Astrocyte of the spinal cord (primary cell): Measurements from ENCODE around the gene KRTAP12-1.
"Not testable (repeated sequence)": the region's sequence is repeated elsewhere in the genome, so short reads cannot be mapped to it uniquely, and the experiment has no call there.

Experiments used
- DNase-seq: peaks from one replicate; pipeline ENCODE4 v3.0.0; 2011; ENCODE audit warnings: low read depth, low spot score
- H3K4me3 ChIP-seq: 2 replicates; pipeline ENCODE4 v1.5.1; 2011; ENCODE audit warnings: low read depth, mild to moderate bottlenecking, low read length, moderate library complexity
- in situ Hi-C: cut with HindIII; loops from 2 replicates; pipeline ENCODE4 v1.10.0; 2017; ENCODE audit warnings: low sequenced_read_pairs
- TF ChIP-seq, protein P1 (sequence below): IDR thresholded peaks from 2 replicates; pipeline ENCODE4 v1.5.1; 2012; ENCODE audit warnings: low read depth, mild to moderate bottlenecking, low read length, inconsistent platforms

KRTAP12-1 gene

DNA sequence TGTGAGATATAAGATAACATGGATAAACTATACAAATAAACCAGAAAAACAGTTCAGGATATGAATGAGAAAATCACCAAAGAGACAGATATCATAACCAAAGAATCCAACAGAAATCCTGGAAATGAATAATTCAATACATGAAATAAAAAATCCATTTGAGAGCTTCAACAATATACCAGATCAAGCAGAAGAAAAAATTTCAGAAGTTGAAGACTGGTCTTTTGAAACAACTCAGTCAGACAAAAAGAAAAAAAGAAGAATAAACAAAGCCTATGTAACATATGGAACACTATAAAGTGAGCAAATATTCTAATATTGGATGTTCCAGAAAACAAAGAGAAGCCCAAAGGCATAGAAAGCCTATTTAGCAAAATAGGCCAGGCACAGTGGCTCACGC is 10.1 kb downstream of the KRTAP12-1 start:
- TF ChIP-seq, protein P1, sequence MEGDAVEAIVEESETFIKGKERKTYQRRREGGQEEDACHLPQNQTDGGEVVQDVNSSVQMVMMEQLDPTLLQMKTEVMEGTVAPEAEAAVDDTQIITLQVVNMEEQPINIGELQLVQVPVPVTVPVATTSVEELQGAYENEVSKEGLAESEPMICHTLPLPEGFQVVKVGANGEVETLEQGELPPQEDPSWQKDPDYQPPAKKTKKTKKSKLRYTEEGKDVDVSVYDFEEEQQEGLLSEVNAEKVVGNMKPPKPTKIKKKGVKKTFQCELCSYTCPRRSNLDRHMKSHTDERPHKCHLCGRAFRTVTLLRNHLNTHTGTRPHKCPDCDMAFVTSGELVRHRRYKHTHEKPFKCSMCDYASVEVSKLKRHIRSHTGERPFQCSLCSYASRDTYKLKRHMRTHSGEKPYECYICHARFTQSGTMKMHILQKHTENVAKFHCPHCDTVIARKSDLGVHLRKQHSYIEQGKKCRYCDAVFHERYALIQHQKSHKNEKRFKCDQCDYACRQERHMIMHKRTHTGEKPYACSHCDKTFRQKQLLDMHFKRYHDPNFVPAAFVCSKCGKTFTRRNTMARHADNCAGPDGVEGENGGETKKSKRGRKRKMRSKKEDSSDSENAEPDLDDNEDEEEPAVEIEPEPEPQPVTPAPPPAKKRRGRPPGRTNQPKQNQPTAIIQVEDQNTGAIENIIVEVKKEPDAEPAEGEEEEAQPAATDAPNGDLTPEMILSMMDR = no peak
- no peak overlapping the region for H3K4me3 ChIP-seq
- DNase-seq = no peak
- in situ Hi-C loops = no loop called here

DNA sequence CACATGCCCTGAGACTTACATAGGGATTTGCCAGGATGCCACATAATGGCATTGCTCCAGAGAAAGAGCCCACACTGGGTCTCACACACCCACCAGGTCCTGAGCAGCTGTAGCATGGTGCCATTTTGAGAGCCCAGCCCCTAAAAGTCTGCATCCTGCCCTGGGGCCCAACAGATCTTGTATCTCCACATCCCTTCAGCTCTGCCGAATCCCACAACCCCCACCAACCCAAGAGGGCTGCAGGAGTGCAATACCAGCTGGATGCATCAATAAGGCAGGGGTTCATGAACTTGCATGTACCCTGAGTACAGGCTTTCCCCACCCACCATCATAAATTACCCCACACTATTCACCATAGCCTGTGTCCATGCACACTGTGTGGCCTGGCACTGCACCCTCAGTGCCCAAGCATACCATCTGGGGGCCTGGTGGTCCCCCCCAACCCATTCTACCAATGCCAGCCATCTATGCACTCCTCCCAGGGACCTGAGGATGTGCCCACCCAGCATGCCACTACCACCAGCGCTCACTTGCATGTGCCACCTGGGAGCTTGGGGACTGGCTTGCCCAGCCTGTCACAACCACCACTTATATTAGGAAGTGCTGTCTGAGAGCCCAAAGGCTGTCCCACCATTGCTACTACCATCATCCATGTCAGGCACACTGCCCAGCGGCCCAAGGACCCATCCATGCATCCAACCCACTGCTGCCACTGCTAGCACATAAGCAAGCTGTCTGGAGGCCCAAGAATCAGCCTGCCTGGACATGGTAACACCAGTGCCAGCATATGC is 11.1 kb downstream of the KRTAP12-1 start:
- TF ChIP-seq, protein P1 = no peak
- H3K4me3 ChIP-seq = no peak overlapping the region
- in situ Hi-C loops = no loop called here
- no peak for DNase-seq

DNA sequence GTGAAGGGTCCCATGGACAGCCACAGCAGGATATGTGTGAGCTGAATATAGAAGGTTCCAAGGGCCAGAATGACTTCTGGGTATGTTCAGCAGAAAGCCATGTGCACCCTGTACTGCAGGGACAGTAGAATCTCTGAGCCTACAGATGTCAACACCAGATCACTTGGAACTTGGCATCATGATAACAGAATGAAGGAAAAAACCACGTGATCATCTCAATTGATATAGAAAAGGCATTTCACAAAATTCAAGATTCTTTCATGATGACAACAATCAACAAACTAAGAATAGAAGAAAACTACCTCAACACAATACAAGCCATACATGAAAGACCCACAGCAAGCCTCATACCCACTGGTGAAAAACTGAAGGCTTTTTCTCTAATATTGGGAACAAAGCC is 14.4 kb downstream of the KRTAP12-1 start:
- no peak overlapping the region for H3K4me3 ChIP-seq
- no peak for DNase-seq
- TF ChIP-seq, protein P1 = no peak
- in situ Hi-C loops = no loop called here

DNA sequence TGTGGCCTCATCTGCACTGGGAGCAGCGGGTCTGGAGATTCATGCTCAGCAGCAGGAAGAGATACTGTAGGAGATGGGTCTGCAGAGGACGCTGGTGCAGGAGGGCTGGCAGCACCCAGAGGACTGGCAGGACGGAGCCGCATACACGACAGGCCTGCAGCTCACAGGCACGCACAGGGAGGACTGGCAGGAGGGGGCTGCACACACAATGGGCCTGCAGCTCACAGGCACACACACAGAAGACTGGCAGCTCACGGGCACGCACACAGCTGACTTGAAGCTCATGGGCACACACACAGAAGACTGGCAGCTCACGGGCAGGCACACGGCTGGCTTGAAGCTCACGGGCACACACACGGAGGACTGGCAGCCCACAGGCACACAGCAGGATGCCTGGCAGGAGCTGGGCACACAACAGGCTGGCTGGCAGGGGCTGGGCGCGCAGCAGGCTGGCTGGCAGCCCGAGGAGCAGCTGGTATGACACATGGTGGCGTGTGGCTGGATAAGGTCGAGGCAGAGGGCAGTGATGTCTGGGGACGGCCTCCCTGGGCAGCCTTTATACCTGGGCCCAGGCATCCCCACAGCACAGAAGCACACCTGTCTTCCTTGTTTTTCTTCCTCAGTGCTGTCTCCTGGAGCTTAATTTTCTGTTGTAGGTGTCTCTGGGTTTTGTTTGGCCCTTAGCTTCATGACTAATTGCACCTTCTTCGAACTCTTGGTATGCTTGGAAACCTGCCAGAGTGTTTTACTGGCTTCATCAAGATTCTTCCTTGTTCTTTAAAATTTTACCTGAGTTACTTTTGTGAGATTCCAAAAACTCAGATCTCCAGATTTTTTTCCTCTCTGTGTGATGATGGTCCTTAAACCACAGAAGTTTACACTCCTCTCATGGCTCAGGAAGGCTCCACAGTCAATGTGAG is 15.3 kb downstream of the KRTAP12-1 start, which contains the start of gene KRTAP12-2:
Gene KRTAP12-2 (minus strand): TSS at position 527 of the 920 bp plus-strand sequence. CDS start 41 bp downstream, at position 486.
- H3K4me3 ChIP-seq = no peak within 1 kb of the TSS
- no peak for DNase-seq
- TF ChIP-seq, protein P1 = no peak
- in situ Hi-C loops = no loop called here

DNA sequence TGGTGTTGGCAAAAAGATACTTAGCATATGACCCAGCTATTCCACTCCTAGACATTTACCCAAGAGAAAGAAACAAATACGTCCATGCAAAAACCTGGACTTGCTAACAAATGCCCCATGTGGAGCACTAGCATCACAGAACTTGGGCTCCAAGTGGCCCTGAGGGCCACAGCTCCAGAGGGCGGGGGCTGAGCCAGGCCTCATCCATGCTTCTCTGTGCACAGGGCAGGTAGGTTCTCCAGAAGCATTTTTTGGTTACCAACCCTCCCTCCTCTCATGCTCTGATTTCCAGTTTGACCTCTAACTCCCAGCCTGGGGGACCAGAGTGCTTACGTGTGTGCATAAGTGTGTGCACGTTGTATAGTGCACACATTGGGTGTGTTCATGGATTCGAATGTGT is 17.3 kb downstream of the KRTAP12-1 start:
- in situ Hi-C loops = no loop called here
- no peak overlapping the region for H3K4me3 ChIP-seq
- no peak for DNase-seq
- TF ChIP-seq, protein P1 = no peak

DNA sequence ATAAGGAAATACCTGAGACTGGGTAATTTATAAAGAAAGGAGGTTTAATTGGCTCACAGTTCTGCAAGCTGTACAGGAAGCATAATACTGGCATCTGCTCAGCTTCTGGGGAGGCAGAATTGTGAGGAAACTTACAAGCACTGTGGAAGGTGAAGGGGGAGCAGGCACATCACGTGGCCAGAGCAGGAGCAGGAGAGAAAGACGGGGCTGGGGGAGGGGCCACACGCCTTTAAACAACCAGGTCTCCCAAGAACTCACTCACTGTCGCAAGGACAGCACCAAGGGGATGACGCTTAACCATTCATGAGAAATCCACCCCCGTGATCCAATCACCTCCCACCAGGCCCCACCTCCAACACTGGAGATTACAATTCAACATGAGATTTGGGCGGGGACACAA is 20.4 kb downstream of the KRTAP12-1 start:
- H3K4me3 ChIP-seq, in situ Hi-C loops, DNase-seq: not testable (repeated sequence)
